Measurements from ENCODE around the gene NLGN1.

DNA sequence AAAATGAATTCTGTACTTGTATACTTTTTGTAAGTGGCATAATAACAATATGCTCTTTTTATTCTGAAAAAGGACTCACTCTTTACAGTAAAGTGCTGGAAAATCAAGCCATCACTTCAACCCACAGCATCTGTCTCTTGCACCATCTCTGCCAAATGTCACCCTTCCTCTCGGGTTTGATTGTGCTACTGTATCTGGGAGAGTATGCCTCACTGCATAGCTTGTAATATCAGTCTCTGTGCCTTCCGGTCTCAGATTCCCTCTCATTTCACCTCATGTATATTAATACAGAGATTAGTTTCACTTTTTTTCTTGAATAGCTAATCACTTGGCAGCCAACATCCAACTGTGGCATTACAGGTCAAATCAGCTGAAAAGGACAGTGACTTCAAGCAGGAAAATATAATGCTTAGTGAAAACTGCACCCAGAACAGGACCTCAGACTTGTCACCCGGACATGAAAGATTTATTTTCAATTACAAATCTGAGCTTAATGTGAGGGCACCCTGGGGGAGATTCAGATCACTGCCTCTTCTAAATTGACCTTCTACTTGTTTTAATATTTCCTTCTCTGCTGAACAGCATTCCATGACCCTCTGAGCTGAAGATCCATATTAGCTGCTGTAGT is 855.8 kb downstream of the NLGN1 start:
- TF ChIP-seq CTCF (IDR thresholded peaks at IDR 0.05; ENCODE audit: poor library complexity) = no peak
- TF ChIP-seq EZH2phosphoT487 (IDR thresholded peaks at IDR 0.05; ENCODE audit: low read depth, severe bottlenecking, unreplicated experiment) = no peak

All from hepatocyte (in vitro differentiated cells).